Lower leg skin (tissue), 4 donors: ENCODE results near the gene GRM7. TPM values are rescaled to one million over a fixed set of nuclear protein-coding genes. Genes with fewer than 3 reads are reported as not detected.

ENCODE experiments used
- DNase-seq, 2 donors: peaks; one replicate each; pipeline ENCODE4 v3.0.0-alpha.2; 2019; ENCODE audit warnings: low spot score in 2 of 2
- H3K4me3 ChIP-seq: fragments of 200-600 bp; sonication (generic); 2 replicates; pipeline ENCODE4 v1.5.1; 2017; ENCODE audit warnings: mild to moderate bottlenecking, low read depth; ENCODE audit not compliant: poor library complexity, severe bottlenecking
- CTCF ChIP-seq, 3 donors: fragments of 450-650 bp; IDR thresholded peaks; one replicate each; pipeline ENCODE4 v1.5.1; 2016; ENCODE audit warnings: antibody characterized with exemption in 3 of 3, mild to moderate bottlenecking in 3 of 3, moderate library complexity in 2 of 3
- POLR2A ChIP-seq, 2 donors: fragments of 450-650 bp; IDR thresholded peaks; one replicate each; pipeline ENCODE4 v1.6.1; 2016 to 2017; ENCODE audit warnings: antibody characterized with exemption in 2 of 2, mild to moderate bottlenecking in 1 of 2, moderate library complexity in 1 of 2
- WGBS, 2 donors: methylation state at CpG; one replicate each; pipeline ENCODE4 v1.1.5; 2018; 5-methylcytosine and 5-hydroxymethylcytosine counted together
- intact Hi-C: fragments of 100-400 bp; cut with DNase I; formaldehyde crosslinking; loops from one replicate; pipeline ENCODE4 v1.15.0; 2023; ENCODE audit warnings: low total_unique reads
- total RNA-seq, 4 donors: library from RNA; depleted of rRNA; stranded (reverse); fragments of >200 nt; gene quantifications; one replicate each; pipeline ENCODE4 v1.1.0, GENCODE V29; 2016

The GRM7 gene
- total RNA-seq, 4 donors from 2014 or later: 0.32 TPM; not detected in 3

GRCh38 chr3:7588236-7588635, 727.3 kb downstream of the GRM7 start:
- intact Hi-C loops: no loop called here
- WGBS, 2 donors: 84 to 86% methylated on average over 4 of the region's 4 CpGs
- TF ChIP-seq CTCF (IDR thresholded peaks at IDR 0.05): no peak
- TF ChIP-seq POLR2A (IDR thresholded peaks at IDR 0.05): no peak
- DNase-seq: no peak
- no peak overlapping the region for H3K4me3 ChIP-seq

- DNase-seq: no peak
- TF ChIP-seq POLR2A (IDR thresholded peaks at IDR 0.05): no peak
- TF ChIP-seq CTCF (IDR thresholded peaks at IDR 0.05): no peak
- intact Hi-C loops: no loop called here
- H3K4me3 ChIP-seq: no peak overlapping the region
- 89 to 90% methylated on average over 2 of the region's 2 CpGs for WGBS, 2 donors
Observed at GRCh38 chr3:7589526-7589925, 728.6 kb downstream of the GRM7 start.

GRCh38 chr3:7602297-7602696, 741.4 kb downstream of the GRM7 start:
- 71 to 76% methylated on average over 2 of the region's 2 CpGs for WGBS, 2 donors

GRCh38 chr3:7607083-7607482, 746.2 kb downstream of the GRM7 start:
- 74 to 78% methylated on average over 2 of the region's 2 CpGs for WGBS, 2 donors
- no peak for DNase-seq
- H3K4me3 ChIP-seq: no peak overlapping the region
- intact Hi-C loops: no loop called here
- no peak for TF ChIP-seq CTCF (IDR thresholded peaks at IDR 0.05)
- TF ChIP-seq POLR2A (IDR thresholded peaks at IDR 0.05): no peak

More at GRCh38 chr3:7602297-7602696, 741.4 kb downstream of the GRM7 start:
- DNase-seq: no peak
- TF ChIP-seq CTCF (IDR thresholded peaks at IDR 0.05) (no peak), POLR2A (IDR thresholded peaks at IDR 0.05) (no peak)
- intact Hi-C loops: loop anchor here (1.0 kb wide), 1 partner anchor 45 kb away; no protein-coding TSS in a partner anchor
- no peak overlapping the region for H3K4me3 ChIP-seq

GRCh38 chr3:7607676-7608075, 746.8 kb downstream of the GRM7 start:
- H3K4me3 ChIP-seq: no peak overlapping the region
- no peak for TF ChIP-seq POLR2A (IDR thresholded peaks at IDR 0.05)
- no peak for TF ChIP-seq CTCF (IDR thresholded peaks at IDR 0.05)
- 75 to 88% methylated on average over 2 of the region's 2 CpGs for WGBS, 2 donors
- intact Hi-C loops: no loop called here
- DNase-seq: no peak

GRCh38 chr3:7610634-7611033, 749.7 kb downstream of the GRM7 start:
- 90 to 91% methylated on average over 5 of the region's 5 CpGs for WGBS, 2 donors

More at GRCh38 chr3:7610634-7611033, 749.7 kb downstream of the GRM7 start:
- DNase-seq: no peak
- intact Hi-C loops: no loop called here
- no peak overlapping the region for H3K4me3 ChIP-seq
- TF ChIP-seq POLR2A (IDR thresholded peaks at IDR 0.05) (no peak), CTCF (IDR thresholded peaks at IDR 0.05) (no peak)
